Activated CD4-positive, alpha-beta T cell treated with anti-CD3 and anti-CD28 coated beads for 24 hours (primary cell): ENCODE results near the gene SLC25A36.
A peak's percentile ranks its signal among the peaks of the same experiment; 100 is the strongest.
"Not testable (repeated sequence)": the region's sequence is repeated elsewhere in the genome, so short reads cannot be mapped to it uniquely, and the experiment has no call there.

Experiments used
- DNase-seq, 2 donors: peaks; one replicate each; pipeline ENCODE4 v3.0.0-alpha.2; 2020; ENCODE audit warnings: low read depth in 2 of 2

Gene SLC25A36

DNA sequence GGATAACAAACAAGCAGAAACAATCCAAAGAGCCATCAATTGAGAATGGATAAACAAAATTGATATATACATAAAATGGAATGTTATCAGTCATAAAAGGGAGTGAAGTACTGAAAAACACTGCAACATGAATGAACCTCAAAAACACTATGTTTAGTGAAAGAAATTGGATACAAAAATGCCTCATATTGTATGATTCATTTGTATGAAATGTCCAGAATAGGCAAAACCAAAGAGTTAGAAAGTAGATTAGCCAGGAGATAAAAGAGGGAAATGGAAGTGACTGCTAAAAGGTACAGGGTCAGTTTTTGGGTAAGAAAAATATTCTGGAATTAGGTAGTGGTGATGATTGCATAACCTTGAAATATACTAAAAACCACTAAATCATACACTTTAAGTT, 9.8 kb upstream of the SLC25A36 start:
- DNase-seq, result no peak

DNA sequence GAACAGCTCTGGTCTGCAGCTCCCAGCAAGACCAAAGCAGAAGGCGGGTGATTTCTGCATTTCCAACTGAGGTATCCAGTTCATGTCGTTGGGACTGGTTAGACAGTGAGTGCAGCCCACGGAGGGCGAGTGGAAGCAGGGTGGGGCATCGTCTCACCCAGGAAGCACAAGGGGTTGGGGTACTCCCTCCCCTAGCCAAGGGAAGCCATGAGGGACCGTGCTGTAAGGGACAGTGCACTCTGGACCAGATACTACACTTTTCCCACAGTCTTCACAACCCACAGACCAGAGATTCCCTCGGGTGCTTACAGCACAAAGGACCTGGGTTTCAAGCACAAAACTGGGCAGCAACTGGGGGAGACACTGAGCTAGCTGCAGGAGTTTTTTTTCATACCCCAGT, 8.5 kb upstream of the SLC25A36 start:
- no peak for DNase-seq

- DNase-seq, result no peak
These were observed 8.1 kb upstream of the SLC25A36 start for GRCh38 chr3:140933552-140933951.

GRCh38 chr3:140939305-140939704, 2.3 kb upstream of the SLC25A36 start:
- not testable (repeated sequence) for DNase-seq

GRCh38 chr3:140941090-140941433, 574 bp upstream of the SLC25A36 start:
- DNase-seq, result no peak

- peak; percentile 2 to 7 for DNase-seq
These were observed 827 bp downstream of the SLC25A36 start for GRCh38 chr3:140942221-140943104.

DNA sequence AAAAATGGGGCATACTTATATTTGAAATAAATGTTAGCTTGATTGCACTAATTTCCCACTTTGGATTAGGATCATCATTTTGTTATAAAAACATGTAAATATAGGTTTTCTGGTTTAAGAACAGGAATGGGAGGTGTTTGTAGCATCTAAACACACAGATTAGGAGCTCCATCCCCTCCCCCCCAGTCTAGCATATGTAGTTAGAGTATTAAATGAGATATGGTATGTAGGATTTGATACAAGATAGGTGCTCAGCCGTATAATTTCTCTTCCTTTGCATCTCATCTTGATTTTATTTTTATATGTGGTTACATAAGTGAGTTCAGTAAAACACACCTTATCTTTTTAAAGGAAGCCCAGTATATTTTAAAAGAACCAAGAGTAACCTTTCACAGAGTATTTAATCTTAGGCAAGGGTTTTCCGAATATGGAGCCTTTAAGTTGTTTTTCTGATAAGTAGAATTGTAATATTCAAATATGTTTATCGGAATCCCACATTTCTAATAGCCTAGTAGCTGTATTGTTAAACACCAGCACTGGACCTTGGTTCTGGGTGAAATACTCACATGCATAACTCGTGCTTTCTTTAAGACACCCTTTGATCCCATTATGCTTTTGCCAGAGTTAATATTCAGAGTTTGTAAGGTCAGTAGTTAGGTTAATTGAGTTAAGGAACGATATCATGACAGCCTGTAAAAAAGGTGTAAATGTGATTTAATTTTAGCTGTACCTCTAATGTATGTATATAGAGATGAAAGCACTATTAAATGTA, 2.3 kb downstream of the SLC25A36 start:
- DNase-seq, result no peak

DNA sequence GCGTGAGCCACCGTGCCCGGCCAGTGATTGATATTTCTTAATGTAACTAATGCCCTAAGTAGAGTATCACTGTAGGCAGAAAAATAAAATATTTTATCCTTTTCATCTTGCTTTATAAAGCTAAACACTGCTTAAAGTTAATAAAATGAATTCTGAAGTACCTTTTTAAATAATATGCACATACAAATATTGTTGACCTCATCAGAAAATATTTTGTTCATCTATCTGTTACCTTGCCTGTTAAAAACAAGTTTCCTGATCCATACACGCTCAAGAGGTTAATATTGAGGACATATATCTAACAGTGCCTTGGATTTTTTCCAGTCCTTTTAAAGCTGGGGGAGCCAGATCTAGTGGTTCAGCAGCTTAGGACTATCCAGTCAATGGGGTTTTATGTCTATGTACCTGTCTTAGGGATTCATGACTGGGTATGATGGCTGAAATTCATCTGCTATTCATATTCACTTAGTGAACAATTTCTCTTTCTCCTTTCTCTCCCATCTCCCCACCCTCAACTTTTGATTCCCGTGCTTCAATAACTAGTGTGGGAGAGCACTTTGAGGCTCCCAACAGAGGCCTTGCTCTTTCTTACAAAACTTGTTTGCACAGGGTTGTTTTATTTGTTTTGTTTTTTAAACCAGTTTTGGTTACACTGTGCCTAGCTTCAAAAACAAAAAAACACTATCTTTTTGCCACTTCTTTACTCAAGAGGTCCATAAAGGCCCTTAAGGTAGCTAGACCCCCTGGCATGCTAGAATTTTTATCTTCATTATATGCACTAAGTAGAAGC, 7.0 kb downstream of the SLC25A36 start:
- no peak for DNase-seq

DNA sequence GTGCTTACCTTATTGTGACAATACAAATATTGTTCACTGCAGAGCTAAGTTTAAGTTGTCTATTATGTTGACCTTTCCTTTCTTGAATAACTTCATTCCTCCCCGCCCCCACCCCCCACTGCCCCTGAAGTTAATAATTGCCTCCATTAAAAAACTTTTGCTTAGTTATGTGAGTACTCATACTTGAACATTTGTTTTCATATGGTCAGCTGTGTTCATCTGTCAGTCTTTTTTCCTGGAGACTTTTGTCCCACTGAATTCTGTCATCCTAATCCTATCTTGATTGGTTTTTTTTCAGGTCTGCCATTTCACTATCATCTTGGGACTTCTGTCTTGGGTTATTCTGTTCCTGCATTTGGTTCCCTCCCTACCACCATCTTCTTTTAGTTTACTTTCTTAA, 8.5 kb downstream of the SLC25A36 start:
- DNase-seq, result no peak

DNA sequence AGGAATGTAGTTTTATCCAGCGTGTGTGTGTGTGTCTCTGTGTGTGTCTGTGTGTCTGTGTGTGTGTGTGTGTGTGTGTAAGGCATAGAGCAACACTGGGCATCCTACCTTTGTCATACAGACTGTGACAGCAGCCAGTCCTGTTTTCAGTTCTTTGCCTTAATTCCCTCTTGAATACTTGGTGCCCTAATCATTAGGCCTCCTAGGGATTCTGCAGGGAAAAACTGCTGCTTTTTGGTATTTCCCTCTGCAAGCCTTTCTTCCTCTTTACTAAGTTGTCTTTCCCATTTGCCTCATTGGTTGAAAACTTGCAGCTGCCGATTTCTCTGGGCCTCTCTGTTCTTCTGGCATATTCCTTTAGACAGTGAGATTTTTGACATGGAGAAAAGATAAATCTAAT, 9.2 kb downstream of the SLC25A36 start:
- DNase-seq, result no peak

- not testable (repeated sequence) for DNase-seq
These were observed 10.1 kb downstream of the SLC25A36 start for GRCh38 chr3:140951750-140952149.

DNA sequence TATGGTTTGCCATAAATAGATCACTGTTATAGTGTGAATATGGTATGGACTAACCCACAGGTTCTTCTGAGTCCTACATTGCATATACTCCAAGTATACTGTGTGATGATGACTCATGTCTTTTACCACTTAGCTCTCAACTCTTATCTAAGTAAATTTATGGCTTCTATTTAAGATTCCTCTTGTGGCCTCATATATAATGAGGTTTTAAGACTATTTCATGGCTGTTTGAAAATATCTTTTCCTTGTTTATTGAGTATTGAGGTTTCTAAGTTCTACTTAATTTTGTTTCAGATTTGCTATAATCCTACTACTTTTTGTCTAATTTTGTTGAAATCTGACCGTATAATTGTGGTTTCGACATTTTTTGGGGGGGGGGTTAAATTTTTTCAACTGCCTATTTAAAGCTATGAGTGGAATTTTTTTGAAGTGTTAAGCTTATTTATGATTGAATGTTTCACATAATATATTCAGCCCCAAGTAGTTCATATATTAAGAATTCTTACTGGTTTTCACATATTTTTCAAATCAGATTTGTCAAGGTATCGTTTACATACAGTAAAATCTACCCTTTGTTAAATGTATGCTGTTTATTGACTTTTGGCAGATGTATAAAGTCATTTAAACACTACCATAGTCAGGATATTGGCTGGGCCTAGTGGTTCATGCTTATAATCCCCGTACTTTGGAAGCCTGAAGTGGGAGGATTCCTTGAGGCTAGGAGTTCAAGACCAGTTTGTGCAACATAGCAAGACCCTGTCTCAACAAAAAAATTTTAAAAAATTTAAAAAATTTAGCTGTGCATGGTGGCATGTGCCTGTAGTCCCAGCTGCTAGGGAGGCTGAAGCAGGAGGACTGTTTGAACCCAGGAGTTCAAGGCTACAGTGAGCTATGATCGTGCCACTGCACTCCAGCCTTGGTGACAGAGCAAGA, 11.7 kb downstream of the SLC25A36 start:
- DNase-seq, result no peak

- no peak for DNase-seq
These were observed 12.9 kb downstream of the SLC25A36 start for GRCh38 chr3:140954576-140954975.

GRCh38 chr3:140955645-140956044, 14.0 kb downstream of the SLC25A36 start:
- DNase-seq, result no peak

GRCh38 chr3:140956058-140956835, 14.6 kb downstream of the SLC25A36 start:
- no peak for DNase-seq

DNA sequence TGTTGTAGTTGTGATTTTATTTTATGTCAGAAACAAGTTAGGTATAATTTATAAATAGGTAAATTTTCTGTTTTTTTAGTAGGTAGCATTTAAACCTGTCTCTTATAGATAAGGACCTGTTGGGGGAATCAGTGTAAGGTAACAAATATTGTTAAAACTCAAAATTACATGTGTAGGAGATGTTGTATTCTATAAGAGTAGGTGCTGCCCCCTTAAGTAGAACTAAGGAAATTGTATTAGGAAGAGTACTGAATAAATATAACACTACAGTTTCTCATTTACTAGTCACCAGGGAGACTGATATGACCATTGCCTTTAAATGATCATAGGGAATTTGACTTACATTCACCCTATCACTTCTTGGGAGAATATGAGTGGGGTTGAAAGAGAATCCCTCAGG, 31.2 kb downstream of the SLC25A36 start:
- no peak for DNase-seq

DNA sequence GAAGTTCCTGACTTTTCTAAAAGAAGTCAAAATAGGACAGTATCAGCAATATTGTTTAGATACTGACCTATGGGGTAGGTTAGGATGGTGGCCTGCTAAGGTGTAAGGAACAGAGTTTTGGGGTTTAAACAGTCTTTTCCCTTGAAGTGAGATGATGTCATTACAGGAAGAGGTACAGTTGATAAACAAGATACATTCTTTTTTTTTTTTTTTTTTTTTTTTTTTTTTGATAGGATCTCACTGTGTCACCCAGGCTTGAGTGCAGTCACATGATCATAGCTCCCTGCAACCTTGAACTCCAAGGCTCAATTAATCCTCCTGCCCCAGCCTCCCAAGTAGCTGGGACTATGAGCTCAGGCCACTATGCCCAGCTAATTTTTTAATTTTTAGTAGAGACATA, 33.3 kb downstream of the SLC25A36 start:
- DNase-seq, result no peak

DNA sequence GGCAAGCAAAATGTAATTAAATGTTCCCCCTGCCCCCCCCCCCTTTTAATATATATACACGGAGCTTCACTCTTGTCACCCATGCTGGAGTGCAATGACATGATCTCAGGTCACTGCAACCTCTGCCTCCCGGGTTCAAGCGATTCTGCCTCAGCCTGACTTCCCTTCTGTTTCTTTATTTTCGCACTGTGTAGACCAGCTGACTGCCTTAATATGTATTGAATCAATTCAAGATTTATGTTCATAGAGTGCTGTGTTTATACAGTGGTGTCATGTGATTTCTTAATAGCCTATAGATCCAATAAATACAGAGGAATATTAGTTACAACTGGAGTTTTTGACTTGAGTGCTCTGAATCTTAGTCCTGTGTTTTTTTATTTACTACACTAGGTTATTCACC, 39.0 kb downstream of the SLC25A36 start:
- DNase-seq, result no peak

DNA sequence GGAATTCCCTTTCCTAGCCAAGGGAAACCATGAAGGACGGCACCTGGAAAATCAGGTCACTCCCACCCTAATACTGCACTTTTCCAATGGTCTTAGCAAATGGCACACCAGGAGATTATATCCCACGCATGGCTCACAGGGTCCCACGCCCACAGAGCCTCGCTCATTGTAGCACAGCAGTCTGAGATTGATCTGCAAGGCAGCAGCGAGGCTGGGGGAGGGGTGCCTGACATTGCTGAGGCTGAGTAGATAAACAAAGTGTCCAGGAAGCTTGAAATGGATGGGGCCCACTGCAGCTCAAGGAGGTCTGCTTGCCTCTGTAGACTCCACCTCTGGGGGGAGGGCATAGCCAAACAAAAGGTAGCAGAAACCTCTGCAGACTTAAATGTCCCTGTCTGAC, 46.2 kb downstream of the SLC25A36 start:
- not testable (repeated sequence) for DNase-seq

DNA sequence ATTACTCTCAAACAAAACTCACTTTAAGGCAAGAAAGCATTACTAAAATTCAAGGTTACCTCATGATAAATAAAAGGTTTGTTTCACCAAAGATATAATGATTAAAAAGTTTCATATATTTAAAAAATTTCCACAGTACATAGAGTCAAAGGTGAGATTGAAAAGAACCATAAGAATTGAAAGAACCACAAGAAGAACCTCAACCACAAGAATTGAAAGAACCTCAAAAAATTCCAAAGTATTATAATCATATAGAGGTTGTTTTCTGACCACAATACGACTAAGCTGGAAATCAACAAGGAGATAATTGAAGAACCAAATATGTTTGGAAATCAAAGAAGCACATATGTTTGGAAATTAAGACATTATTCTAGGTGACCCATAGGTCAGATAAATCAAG, 52.7 kb downstream of the SLC25A36 start:
- no peak for DNase-seq
